Epithelial cell of prostate (primary cell): ENCODE results near the gene BRWD1.

ENCODE experiments used
- DNase-seq: peaks from one replicate; pipeline ENCODE4 v3.0.0-alpha.2; 2011; ENCODE audit warnings: low read depth, low spot score
- H3K27ac ChIP-seq: fragments of 450-650 bp; 2 replicates; pipeline ENCODE4 v1.5.1; 2017; ENCODE audit warnings: mild to moderate bottlenecking

BRWD1 gene

DNA sequence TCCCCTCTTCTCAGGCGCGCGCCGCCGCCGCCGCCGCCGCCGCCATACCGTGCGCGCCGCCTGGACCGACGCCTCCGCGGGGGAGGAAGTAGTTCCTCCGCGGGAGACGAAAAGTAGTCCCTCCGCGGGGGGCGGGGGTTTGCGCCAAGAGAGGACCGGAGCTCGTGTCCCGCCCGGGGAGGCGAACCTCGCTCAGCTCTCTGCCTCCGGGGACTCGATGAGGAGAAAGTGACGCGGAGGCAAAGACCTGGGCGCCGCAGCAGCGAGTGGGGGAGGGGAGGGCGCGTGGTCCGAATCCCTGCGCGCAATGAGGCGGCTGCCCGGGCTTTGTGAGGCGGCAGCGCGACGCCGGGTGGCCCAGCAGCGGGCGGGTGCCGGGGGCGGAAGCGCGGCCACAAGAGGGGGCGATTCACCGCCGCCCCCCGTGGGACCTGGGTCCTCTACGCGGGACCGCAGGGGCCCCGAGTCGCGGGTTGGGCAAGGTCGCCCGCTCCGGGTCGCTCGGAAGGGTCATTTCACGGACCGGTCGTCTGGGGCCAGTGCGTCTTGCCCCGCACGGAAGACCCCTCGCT is at the start of gene BRWD1:
Gene BRWD1, minus strand, starts transcription at position 62 of the 572 bp plus-strand sequence. CDS start 141 bp downstream, outside the sequence.
- DNase-seq = peak; percentile 41
- H3K27ac ChIP-seq = peak within 1 kb of the TSS; percentile 93

GRCh38 chr21:39362733-39363132 is 49.3 kb upstream of the BRWD1 start:
- no peak overlapping the region for H3K27ac ChIP-seq
- DNase-seq = no peak

DNA sequence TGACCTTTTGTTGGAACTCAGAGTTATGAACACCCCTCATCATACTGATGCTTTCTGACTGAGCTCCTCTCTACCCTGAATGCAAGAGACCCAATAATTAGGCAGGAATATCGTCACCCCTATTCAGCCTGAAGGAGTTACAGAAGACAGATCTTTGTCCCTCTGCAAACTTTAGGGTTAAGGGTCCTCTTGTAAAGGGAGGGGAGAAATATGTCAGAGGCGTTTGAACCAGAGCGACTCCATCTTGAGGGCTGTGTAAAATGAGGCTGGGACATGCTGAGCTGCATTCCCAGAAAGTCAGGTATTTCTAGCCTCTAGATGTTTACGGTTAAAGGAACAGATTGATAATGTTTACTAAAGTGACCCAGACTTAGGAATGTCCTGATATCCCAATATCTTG is 46.0 kb upstream of the BRWD1 start:
- DNase-seq = no peak

GRCh38 chr21:39353295-39353694 is 39.9 kb upstream of the BRWD1 start:
- DNase-seq = no peak
- no peak overlapping the region for H3K27ac ChIP-seq

More for the DNA sequence above, 46.0 kb upstream of the BRWD1 start:
- H3K27ac ChIP-seq = no peak overlapping the region

GRCh38 chr21:39350094-39351005 is 36.9 kb upstream of the BRWD1 start:
- H3K27ac ChIP-seq = peak overlapping the region; percentile 97
- DNase-seq = no peak

GRCh38 chr21:39349211-39350093 is 36.0 kb upstream of the BRWD1 start:
- peak overlapping the region; percentile 97 for H3K27ac ChIP-seq
- DNase-seq = peak; percentile 84

DNA sequence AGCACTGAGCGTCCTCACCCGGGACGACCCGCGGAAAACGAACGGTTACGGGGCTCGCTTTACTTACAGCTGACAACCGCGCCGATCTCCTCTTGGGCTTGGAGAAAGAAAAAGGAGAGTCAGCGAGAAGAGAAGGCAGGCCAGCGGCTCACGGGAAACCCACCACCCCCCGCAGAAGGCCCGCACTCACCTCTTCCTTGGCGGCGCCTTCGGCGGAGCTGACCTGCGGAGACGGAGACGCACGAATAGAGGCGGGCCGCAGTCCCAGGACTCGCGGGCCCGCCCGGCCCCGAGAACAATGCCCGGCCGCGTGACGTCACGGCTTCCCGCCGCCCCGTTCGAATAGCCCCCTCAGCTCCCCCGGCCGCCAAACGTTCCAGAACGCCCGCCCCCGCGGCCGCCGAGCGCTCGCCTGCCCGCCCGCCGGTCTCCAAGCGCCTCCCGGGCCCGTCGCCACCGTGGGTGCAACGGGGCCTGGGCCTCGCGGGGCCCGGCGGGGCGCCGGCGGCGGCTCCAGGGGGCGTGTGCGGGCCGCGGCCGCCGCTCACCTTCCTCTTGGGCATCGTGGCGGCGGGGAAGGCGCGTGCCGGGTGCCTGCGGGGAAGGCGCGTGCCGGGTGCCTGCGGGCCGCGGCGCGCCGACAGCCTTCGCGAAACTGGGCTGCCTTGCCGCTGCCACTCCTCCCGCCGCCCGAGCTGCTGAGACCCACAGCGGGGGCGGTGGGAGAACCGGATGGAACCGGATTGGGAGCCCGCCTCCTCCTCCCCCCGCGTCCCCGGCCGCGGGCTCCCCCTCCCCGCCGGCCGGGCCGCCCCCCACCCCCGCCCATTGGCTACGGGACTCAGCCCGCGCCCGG is 35.2 kb upstream of the BRWD1 start, which contains the start of gene HMGN1:
Gene HMGN1, minus strand, starts transcription at position 734 of the 856 bp plus-strand sequence. Its CDS starts 171 bp downstream, at position 563.
- H3K27ac ChIP-seq = peak within 1 kb of the TSS; percentile 97
- peak; percentile 41 for DNase-seq

DNA sequence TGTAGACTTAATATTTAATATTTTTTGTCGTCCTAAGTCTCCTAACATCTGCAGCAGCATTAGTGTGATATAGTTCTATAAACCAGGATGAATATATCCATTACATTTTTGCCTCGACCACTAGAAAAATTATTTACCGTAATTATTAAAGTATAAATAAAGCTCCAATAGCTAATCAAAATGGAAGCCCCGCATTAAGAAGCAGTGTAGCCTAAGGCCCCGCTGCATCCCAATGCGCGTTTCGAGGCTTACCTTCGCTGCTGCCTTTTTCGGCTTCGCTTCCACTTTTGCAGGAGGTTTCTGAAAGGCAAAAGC is 34.6 kb upstream of the BRWD1 start:
- no peak for DNase-seq
- H3K27ac ChIP-seq = peak overlapping the region; percentile 97

GRCh38 chr21:39347537-39347936 is 34.1 kb upstream of the BRWD1 start:
- no peak for DNase-seq
- peak overlapping the region; percentile 97 for H3K27ac ChIP-seq

GRCh38 chr21:39346671-39347331 is 33.4 kb upstream of the BRWD1 start:
- no peak overlapping the region for H3K27ac ChIP-seq
- DNase-seq = no peak

DNA sequence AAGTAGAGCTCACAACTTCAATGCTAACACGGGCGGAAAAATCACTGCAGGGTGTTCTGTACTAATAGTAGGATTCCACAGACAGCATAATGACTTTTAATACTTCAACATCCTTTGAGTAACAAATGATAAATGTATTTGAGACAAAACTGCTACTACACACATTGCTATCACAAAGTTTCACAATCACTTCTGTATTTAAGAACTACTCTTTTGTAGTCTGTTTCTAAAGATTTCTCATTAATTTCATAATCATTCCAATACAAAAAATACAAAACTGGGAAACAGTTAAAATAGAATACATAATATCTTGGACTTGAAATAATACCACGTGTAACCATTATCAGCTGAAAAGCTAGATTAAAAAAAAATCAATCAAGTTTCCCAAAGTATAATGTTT is 32.8 kb upstream of the BRWD1 start:
- no peak overlapping the region for H3K27ac ChIP-seq
- DNase-seq = no peak

- H3K27ac ChIP-seq = no peak overlapping the region
- DNase-seq = no peak
Observed at GRCh38 chr21:39345440-39345839, 32.0 kb upstream of the BRWD1 start.

DNA sequence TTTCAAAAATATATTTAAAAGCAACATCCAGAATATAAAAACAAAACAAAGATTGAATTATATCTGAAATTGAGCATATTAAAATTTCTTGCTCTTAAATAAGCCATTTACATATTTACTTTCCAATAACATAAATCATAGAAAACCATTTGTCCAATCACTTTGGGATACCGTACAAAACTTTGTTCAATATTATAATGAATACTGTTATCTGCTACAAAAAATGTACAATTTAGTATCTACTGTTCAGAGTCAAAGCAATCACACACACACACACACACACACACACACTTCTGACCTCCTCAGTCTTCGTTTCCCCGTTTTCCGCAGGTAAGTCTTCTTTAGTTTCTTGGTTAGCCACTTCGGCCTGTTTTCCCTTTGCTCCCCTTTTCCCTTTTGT is 31.4 kb upstream of the BRWD1 start:
- no peak overlapping the region for H3K27ac ChIP-seq
- no peak for DNase-seq

- no peak for DNase-seq
- no peak overlapping the region for H3K27ac ChIP-seq
Observed at GRCh38 chr21:39341249-39341923, 28.0 kb upstream of the BRWD1 start.

- H3K27ac ChIP-seq = no peak overlapping the region
- DNase-seq = no peak
Observed at GRCh38 chr21:39340687-39341086, 27.3 kb upstream of the BRWD1 start.

DNA sequence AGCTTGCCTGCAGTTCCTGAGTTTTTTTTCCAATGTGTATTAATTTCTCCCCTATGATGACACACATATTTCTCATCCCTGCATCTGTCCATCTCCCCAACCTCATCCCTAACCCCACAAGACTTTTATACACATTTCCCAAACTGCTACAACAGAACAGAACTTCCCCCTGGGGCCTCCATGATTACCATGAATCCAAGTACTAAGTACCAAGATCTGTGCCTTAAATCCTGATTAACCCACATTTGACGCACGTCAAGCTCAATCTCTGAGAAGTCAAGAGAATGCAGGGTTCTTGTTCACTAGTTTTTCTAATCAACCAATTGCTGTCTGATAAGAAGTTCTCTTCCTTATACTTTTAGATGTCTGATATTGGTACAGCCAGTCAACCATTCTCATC is 25.8 kb upstream of the BRWD1 start:
- H3K27ac ChIP-seq = no peak overlapping the region
- no peak for DNase-seq

- DNase-seq = no peak
- no peak overlapping the region for H3K27ac ChIP-seq
Observed at GRCh38 chr21:39336457-39337008, 23.1 kb upstream of the BRWD1 start.

GRCh38 chr21:39334611-39335010 is 21.2 kb upstream of the BRWD1 start:
- DNase-seq = no peak
- no peak overlapping the region for H3K27ac ChIP-seq
